A673 (cell line): ENCODE results near the gene LMO1. TPM values are rescaled to one million over a fixed set of nuclear protein-coding genes. Genes with fewer than 3 reads are reported as not detected.

Experiments used
- BruUV-seq: library from RNA; stranded (reverse); fragments of 400-500 nt; replicated peaks from 2 replicates; lab custom pipeline; 2021; lab: Mats Ljungman, UMichigan
- CTCF ChIA-PET: fragments of 300-600 bp; sonication (Branson Sonifier 250); formaldehyde crosslinking; loops from one replicate; lab custom pipeline; 2022; ENCODE audit warnings: antibody characterized with exemption; lab: Charles Lee
- POLR2A ChIA-PET: fragments of 300-600 bp; sonication (Branson Sonifier 250); formaldehyde crosslinking; loops from one replicate; lab custom pipeline; 2022; ENCODE audit warnings: antibody characterized with exemption; ENCODE audit not compliant: low non-redundant PET; lab: Charles Lee
- DNase-seq: peaks from one replicate; pipeline ENCODE4 v3.0.0-alpha.2; 2015; ENCODE audit warnings: low spot score
- H3K27ac ChIP-seq: fragments of 200-600 bp; sonication (generic); 2 replicates; pipeline ENCODE4 v1.5.1; 2016; ENCODE audit warnings: mixed run types, low read depth, mild to moderate bottlenecking, mixed read lengths, antibody characterized with exemption, low read length; ENCODE audit not compliant: poor library complexity, severe bottlenecking
- H3K27me3 ChIP-seq: fragments of 200-600 bp; sonication (generic); replicated peaks from 2 replicates; pipeline ENCODE4 v1.6.1; 2017; ENCODE audit warnings: mixed run types, low read depth, mild to moderate bottlenecking, mixed read lengths, antibody characterized with exemption, low read length; ENCODE audit not compliant: insufficient read depth, poor library complexity
- H3K36me3 ChIP-seq: fragments of 200-600 bp; sonication (generic); 2 replicates; pipeline ENCODE4 v1.6.1; 2016; ENCODE audit warnings: mixed run types, mild to moderate bottlenecking, mixed read lengths, antibody characterized with exemption, low read length; ENCODE audit not compliant: insufficient read depth, poor library complexity, severe bottlenecking
- H3K4me1 ChIP-seq: fragments of 200-600 bp; sonication (generic); 2 replicates; pipeline ENCODE4 v1.6.1; 2017; ENCODE audit warnings: mixed run types, mild to moderate bottlenecking, mixed read lengths, antibody characterized with exemption, low read length; ENCODE audit not compliant: insufficient read depth, poor library complexity, severe bottlenecking
- H3K4me3 ChIP-seq: fragments of 200-600 bp; sonication (generic); 2 replicates; pipeline ENCODE4 v1.5.1; 2016; ENCODE audit warnings: low read depth, mixed run types, mild to moderate bottlenecking, mixed read lengths, low read length; ENCODE audit not compliant: poor library complexity, severe bottlenecking
- H3K9me3 ChIP-seq: fragments of 200-600 bp; sonication (generic); 2 replicates; pipeline ENCODE4 v1.6.1; 2016; ENCODE audit warnings: mixed run types, low read depth, mild to moderate bottlenecking, mixed read lengths, antibody characterized with exemption, low read length; ENCODE audit not compliant: poor library complexity, severe bottlenecking
- EZH2 ChIP-seq: fragments of 200-600 bp; sonication (generic); IDR thresholded peaks from 2 replicates; pipeline ENCODE4 v1.6.1; 2017; ENCODE audit warnings: borderline replicate concordance, low read depth, mild to moderate bottlenecking, mixed read lengths, antibody characterized with exemption, low read length; ENCODE audit not compliant: poor library complexity, severe bottlenecking
- intact Hi-C: fragments of 100-400 bp; cut with micrococcal nuclease; formaldehyde crosslinking; loops from one replicate; pipeline ENCODE4 v1.10.0; 2022; ENCODE audit not compliant: unreplicated experiment
- total RNA-seq: library from RNA; stranded (reverse); gene quantifications from 2 replicates; pipeline ENCODE4 v1.2.3, GENCODE V29; 2021
- TF ChIP-seq, protein P1 (sequence below): fragments of 300-800, 200-600 bp; sonication (generic); conservative IDR thresholded peaks from 2 replicates; pipeline ENCODE4 v1.5.1; 2017; ENCODE audit warnings: low read depth, mild to moderate bottlenecking, antibody characterized with exemption, low read length, moderate library complexity, mixed read lengths

The LMO1 gene
- total RNA-seq, 1 experiment from 2014 or later = not detected

DNA sequence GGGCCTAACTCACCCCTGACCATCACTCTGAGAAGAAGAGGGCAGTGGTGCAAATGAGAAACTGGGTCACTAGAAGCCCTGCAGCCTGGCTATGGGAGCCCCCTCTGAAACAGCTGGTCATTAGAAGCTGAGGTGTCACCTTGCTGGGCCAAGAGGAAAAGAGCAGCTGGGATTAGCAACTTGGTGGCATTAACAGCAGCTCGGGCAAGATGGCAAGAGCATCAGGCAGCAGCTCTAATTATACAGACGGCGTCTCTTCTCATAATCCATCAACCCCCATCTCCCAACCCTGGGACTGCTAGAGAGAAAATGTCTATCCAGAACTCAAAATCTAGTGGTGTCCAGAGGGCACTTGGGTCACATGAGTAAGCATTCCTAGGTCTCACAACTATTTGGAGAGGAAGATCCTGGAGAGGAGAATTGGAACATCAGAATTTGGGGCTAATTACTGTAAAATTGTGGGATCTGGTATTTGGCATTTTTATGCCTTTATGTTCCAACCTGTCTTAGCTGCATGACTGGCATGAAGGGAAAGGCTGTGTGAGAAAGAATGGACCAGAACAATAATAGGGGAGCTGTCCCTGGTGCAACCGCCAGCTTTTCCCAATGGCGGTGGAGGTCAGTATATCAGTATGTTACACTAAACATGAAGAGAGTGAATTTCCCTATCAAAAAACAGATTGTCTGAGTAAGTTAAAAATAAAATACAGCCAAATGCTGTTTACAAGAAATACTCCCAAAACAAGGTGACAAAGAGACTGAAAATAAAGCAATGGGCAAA is 7.6 kb upstream of the LMO1 start:
- Histone ChIP-seq H3K4me1 (no peaks in the 10 kb centered on the region), H3K27me3 (peaks cover 91% of the 10 kb centered on the region), H3K9me3 (peaks cover 4% of the 10 kb centered on the region), H3K27ac (no peak overlapping the region), H3K4me3 (no peak overlapping the region), H3K36me3 (no peaks in the 10 kb centered on the region)
- BruUV-seq = no TSS peak
- TF ChIP-seq, protein P1, sequence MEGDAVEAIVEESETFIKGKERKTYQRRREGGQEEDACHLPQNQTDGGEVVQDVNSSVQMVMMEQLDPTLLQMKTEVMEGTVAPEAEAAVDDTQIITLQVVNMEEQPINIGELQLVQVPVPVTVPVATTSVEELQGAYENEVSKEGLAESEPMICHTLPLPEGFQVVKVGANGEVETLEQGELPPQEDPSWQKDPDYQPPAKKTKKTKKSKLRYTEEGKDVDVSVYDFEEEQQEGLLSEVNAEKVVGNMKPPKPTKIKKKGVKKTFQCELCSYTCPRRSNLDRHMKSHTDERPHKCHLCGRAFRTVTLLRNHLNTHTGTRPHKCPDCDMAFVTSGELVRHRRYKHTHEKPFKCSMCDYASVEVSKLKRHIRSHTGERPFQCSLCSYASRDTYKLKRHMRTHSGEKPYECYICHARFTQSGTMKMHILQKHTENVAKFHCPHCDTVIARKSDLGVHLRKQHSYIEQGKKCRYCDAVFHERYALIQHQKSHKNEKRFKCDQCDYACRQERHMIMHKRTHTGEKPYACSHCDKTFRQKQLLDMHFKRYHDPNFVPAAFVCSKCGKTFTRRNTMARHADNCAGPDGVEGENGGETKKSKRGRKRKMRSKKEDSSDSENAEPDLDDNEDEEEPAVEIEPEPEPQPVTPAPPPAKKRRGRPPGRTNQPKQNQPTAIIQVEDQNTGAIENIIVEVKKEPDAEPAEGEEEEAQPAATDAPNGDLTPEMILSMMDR = no peak
- no peak for TF ChIP-seq EZH2
- intact Hi-C loops = no loop called here
- POLR2A ChIA-PET = no interaction called here
- CTCF ChIA-PET = no interaction called here
- no peak for DNase-seq

DNA sequence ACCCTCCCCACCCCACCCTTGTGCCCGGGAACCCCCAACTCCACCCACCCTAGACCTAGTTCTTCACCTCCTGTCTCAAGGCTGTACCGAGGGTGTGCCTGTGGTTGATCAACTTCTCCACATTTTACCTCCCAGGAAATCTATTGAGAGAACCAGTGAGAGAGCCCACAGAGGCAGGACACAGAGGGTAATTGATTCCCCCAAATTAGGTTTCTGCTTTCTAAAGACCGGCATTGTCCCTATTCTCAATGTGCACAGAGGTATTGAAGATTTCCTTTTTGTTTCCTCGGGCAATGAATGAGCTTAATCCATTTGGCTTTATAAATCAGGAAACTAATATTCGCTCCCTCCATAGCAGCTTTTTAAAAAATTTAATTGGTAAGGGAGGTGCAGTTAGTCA is 6.0 kb upstream of the LMO1 start:
- H3K36me3 ChIP-seq = no peaks in the 10 kb centered on the region
- ChIA-PET CTCF (no interaction called here), POLR2A (no interaction called here)
- no peaks in the 10 kb centered on the region for H3K4me1 ChIP-seq
- no TSS peak for BruUV-seq
- TF ChIP-seq, protein P1 = no peak
- TF ChIP-seq EZH2 = no peak
- no peak overlapping the region for H3K4me3 ChIP-seq
- H3K9me3 ChIP-seq = peaks cover 4% of the 10 kb centered on the region
- DNase-seq = no peak
- intact Hi-C loops = no loop called here
- H3K27ac ChIP-seq = no peak overlapping the region
- peaks cover 98% of the 10 kb centered on the region for H3K27me3 ChIP-seq

DNA sequence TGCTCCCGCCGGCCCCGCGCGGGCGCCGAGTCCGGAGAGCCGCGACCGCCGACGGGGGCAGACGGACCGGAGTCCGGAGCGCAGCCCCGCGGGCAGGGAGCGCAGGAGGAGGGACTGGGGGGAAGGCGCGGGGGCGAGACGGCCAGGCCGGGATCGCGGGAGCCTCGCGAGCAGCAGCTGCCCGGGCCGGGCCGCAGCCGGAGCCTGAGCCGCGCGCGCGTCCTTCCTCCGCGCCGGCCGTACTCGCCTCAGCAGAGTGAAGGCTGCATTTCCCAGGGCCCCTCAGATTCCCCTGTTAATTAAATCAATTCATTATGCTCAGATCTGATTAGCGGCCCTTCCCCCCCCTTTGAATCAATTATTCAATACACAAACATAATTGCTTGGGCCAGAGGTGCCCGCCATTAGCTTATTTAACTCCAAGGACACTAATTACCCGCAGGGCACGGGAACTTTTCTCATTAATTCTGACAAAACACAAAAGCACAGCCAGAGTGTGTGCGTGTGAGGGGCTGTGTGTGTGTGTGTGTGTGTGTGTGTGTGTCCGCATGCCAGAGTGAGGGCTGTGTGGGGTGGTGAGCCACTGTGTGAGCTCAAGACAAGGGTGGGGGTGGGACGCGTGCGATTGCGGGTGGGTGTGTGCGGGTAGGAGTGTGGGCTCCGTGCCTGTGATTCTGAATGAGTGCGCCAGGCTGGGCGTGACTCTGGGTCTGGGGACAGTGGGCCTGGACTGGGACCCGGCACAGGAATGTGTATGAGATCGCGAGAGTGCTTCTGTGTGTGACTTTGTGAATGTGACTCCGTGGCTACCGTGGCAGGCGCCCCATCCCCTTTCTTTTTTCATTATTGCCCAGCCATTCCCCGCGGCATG is 5.1 kb upstream of the LMO1 start:
- intact Hi-C loops = no loop called here
- ChIA-PET CTCF (interaction anchor here (0.7 kb wide), 1 partner anchor 39 kb away, joined by 4 read pairs; no protein-coding TSS in a partner anchor), POLR2A (no interaction called here)
- DNase-seq = no peak
- Histone ChIP-seq H3K36me3 (no peaks in the 10 kb centered on the region), H3K4me1 (no peaks in the 10 kb centered on the region), H3K4me3 (no peak overlapping the region), H3K9me3 (no peaks in the 10 kb centered on the region), H3K27ac (no peak overlapping the region), H3K27me3 (peaks cover 97% of the 10 kb centered on the region)
- TF ChIP-seq, protein P1 = no peak
- TF ChIP-seq EZH2 = peak; percentile 90
- no TSS peak for BruUV-seq
